Muscle layer of duodenum (tissue), 2 donors: ENCODE results near the gene BMP4.

ENCODE experiments used
- H3K27ac ChIP-seq: one replicate; pipeline ENCODE4 v1.7.0; 2013; ENCODE audit warnings: mild to moderate bottlenecking, low read length
- H3K27me3 ChIP-seq: one replicate; pipeline ENCODE4 v1.7.0; 2013; ENCODE audit warnings: low read depth, mild to moderate bottlenecking, control low read depth, low read length
- H3K36me3 ChIP-seq, 2 donors: one replicate each; pipeline ENCODE4 v1.7.0; 2013; ENCODE audit warnings: low read length in 2 of 2, control low read depth in 1 of 2, mild to moderate bottlenecking in 1 of 2; ENCODE audit not compliant: insufficient read depth in 2 of 2, control insufficient read depth in 1 of 2
- H3K4me1 ChIP-seq, 2 donors: one replicate each; pipeline ENCODE4 v1.7.0; 2013; ENCODE audit warnings: low read length in 2 of 2, mild to moderate bottlenecking in 2 of 2, control low read depth in 1 of 2, moderate library complexity in 1 of 2; ENCODE audit not compliant: insufficient read depth in 2 of 2, control insufficient read depth in 1 of 2
- H3K4me3 ChIP-seq, 2 donors: one replicate each; pipeline ENCODE4 v1.7.0; 2013; ENCODE audit warnings: low read length in 2 of 2, low read depth in 1 of 2, mild to moderate bottlenecking in 1 of 2
- H3K9me3 ChIP-seq, 2 donors: one replicate each; pipeline ENCODE4 v1.7.0; 2013; ENCODE audit warnings: low read length in 2 of 2, control low read depth in 1 of 2, mild to moderate bottlenecking in 1 of 2; ENCODE audit not compliant: control insufficient read depth in 1 of 2
- donor health status: healthy.

BMP4 gene

GRCh38 chr14:53951627-53952303, 4.9 kb downstream of the BMP4 start:
- Histone ChIP-seq H3K9me3 (no peaks in the 10 kb centered on the region), H3K4me1 (peaks cover 0 to 56% of the 10 kb centered on the region in 2 donors), H3K27me3 (peaks cover 4% of the 10 kb centered on the region), H3K36me3 (peaks cover 0 to 7% of the 10 kb centered on the region in 2 donors), H3K27ac (no peak overlapping the region), H3K4me3 (peak overlapping the region; percentile 79 to 80)

- Histone ChIP-seq H3K27me3 (peaks cover 4% of the 10 kb centered on the region), H3K36me3 (peaks cover 0 to 7% of the 10 kb centered on the region in 2 donors), H3K4me1 (peaks cover 0 to 55% of the 10 kb centered on the region in 2 donors), H3K9me3 (no peaks in the 10 kb centered on the region), H3K4me3 (peak overlapping the region; percentile 79 to 80), H3K27ac (no peak overlapping the region)
Measured at GRCh38 chr14:53951243-53951626, 5.4 kb downstream of the BMP4 start.

DNA sequence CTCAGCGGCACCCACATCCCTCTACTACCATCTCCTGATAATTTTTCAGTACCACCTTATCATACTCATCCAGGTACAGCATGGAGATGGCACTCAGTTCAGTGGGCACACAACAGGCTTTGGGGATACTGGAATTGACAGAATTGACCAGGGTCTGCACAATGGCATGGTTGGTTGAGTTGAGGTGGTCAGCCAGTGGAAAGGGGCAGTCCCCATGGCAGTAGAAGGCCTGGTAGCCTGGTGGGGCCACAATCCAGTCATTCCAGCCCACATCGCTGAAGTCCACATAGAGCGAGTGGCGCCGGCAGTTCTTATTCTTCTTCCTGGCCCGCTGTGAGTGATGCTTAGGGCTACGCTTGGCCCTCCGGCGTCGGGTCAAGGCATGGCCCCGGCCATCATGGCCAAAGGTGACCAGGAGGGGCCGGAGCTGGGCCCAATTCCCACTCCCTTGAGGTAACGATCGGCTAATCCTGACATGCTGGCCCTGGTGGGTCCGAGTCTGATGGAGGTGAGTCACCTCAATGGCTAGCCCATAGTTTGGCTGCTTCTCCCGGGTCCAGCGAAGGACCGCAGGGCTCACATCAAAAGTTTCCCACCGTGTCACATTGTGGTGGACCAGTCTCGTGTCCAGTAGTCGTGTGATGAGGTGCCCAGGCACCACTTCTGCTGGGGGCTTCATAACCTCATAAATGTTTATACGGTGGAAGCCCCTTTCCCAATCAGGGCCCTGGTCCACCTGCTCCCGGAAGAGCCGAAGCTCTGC, 6.4 kb downstream of the BMP4 start:
- H3K27ac ChIP-seq = no peak overlapping the region
- peaks cover 0 to 7% of the 10 kb centered on the region in 2 donors for H3K36me3 ChIP-seq
- H3K4me1 ChIP-seq = peaks cover 0 to 48% of the 10 kb centered on the region in 2 donors
- no peak overlapping the region for H3K4me3 ChIP-seq
- H3K27me3 ChIP-seq = no peaks in the 10 kb centered on the region
- no peaks in the 10 kb centered on the region for H3K9me3 ChIP-seq

GRCh38 chr14:53949201-53949600, 7.4 kb downstream of the BMP4 start:
- H3K4me3 ChIP-seq = no peak overlapping the region
- H3K36me3 ChIP-seq = peaks cover 0 to 7% of the 10 kb centered on the region in 2 donors
- peaks cover 0 to 38% of the 10 kb centered on the region in 2 donors for H3K4me1 ChIP-seq
- H3K9me3 ChIP-seq = no peaks in the 10 kb centered on the region
- H3K27ac ChIP-seq = no peak overlapping the region
- no peaks in the 10 kb centered on the region for H3K27me3 ChIP-seq

DNA sequence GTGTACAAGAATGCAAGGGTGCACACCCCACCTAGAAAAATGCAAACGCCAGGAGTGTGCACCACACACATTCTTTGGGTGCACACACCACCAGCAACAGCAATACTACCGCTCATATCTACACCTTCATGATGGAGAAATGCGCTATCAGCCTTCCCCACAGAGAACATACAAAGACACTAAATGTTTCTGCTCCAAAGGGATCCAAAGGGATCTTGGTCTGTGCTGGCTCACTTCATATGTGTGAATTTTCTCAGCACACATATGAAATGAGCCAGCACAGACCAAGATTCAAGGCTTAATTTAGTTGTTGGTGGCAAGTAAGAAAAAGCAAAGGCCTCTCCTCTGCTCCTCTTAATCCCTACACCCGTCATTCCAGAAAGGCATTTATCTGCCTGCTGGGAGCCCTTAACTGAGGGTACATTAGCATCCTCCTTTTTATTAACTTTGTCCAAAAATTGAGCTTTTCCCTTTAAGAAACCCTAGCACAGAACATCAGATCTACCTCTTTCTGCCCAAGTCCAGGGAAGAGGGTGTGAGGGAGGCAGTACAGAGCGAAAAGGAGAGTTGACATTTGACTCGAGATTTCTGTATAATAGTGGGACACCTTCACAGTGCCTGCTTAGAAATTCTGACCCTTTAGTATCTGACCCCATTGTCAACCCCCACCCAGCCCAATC, 8.3 kb downstream of the BMP4 start:
- Histone ChIP-seq H3K36me3 (peaks cover 0 to 7% of the 10 kb centered on the region in 2 donors), H3K27ac (no peak overlapping the region), H3K4me1 (peaks cover 0 to 37% of the 10 kb centered on the region in 2 donors), H3K9me3 (no peaks in the 10 kb centered on the region), H3K4me3 (no peak overlapping the region), H3K27me3 (no peaks in the 10 kb centered on the region)

DNA sequence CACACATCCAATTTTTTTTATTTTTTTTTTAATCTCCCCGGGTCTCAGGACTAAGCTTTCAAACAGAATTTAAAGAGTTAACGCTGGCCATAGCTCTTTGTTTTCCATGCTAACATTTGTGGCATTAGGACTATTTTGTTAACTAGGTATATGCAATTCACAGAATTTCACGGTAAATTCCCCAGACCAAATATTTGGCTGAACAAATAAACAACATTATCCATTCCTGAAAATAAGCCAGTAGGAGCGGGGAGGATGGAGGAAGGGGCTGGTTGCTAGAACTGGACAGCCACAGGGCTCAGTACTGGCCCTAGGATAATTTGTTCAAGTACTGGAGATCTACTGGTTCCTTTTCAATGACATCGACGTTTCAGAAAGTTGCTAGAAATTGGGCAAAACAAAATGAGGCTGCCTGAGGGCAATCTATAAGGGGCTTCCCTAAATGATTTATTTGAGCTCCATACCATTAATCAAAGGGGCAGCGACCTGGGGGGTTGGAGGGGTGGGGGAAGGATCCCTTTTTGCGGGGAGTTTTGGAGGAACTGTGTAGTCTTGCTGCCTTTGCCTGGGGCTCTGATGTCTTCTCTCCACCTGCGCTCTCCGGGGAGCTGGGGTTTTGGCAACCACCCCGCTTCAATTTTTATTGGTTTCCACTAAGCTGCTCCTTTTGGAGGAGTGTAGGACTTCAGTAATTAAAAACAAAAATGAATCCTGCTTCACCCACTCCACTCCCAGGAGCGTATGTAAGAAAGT, 9.0 kb downstream of the BMP4 start:
- Histone ChIP-seq H3K27ac (no peak overlapping the region), H3K36me3 (peaks cover 0 to 7% of the 10 kb centered on the region in 2 donors), H3K9me3 (no peaks in the 10 kb centered on the region), H3K4me3 (no peak overlapping the region), H3K27me3 (no peaks in the 10 kb centered on the region), H3K4me1 (peaks cover 0 to 33% of the 10 kb centered on the region in 2 donors)

DNA sequence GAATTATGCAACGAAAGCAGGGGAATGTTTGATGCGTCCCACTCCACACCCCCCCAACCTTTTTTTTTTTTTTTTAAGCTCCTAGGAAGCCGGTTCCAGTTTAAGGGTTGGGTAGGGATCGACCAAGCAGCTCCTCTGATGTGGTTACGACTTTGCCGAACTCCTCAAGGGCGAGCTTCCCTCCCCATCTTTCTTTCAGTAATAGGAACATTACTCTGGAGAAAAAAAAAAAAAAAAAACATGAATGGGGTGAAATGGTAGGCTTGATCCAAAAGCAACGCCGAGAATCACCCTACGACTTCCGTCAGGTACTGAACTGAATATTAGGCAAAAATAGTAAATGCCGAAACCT, 9.6 kb downstream of the BMP4 start:
- Histone ChIP-seq H3K27me3 (no peaks in the 10 kb centered on the region), H3K27ac (no peak overlapping the region), H3K36me3 (peaks cover 0 to 7% of the 10 kb centered on the region in 2 donors), H3K4me3 (no peak overlapping the region), H3K9me3 (no peaks in the 10 kb centered on the region), H3K4me1 (peaks cover 0 to 27% of the 10 kb centered on the region in 2 donors)

DNA sequence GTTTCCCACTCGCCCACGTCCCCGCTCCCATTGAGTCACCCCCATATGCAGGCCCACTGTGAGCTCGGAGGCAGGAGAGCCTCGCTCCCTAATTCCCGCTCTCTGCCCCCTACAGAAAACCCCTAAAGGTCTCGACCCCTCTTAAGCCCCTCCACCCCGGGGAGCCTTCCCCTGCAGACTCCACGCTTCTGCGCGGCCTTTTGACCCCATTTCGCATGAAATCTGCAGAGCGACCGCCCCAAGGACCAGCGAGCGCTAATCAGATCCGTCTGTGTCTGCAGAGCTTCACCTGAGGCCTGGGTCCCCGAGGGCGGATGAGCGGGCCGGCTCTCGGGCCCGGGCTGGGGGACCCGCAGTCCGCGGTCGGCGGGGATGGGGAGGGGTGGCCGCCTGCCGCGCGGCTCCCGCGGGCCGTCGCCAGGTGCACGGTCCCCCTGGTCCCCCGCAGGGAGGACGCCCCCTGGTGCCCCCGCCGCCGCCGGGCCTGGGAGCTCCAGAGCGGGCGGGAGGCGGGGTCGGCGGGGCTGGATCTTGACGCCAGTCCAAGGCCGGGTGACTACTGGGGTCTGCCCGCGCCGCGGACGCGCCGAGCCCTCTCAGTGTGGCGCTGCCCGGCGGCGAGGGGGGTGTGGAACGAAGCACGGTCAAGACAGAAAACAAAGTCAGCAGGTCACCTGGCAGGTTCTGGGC, 10.1 kb downstream of the BMP4 start:
- peaks cover 0 to 7% of the 10 kb centered on the region in 2 donors for H3K36me3 ChIP-seq
- H3K4me3 ChIP-seq = no peak overlapping the region
- peaks cover 0 to 22% of the 10 kb centered on the region in 2 donors for H3K4me1 ChIP-seq
- no peaks in the 10 kb centered on the region for H3K27me3 ChIP-seq
- no peak overlapping the region for H3K27ac ChIP-seq
- H3K9me3 ChIP-seq = no peaks in the 10 kb centered on the region

DNA sequence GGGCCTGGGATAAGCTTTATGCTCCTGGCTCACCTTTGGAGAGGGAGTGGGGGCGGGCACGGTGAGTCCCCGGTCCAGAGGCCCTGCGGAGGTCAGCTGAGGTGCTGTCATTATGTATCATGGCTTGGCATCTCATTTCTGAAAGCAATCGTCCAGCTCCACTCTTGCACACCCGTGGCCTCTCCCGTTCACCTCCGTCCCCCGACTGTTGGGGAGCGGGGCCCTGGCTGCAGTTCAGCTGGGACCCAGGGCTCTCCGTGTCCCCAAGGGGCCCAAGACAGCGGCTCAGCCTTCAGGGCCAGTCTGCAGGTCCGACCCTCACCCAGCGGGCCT, 10.6 kb downstream of the BMP4 start:
- Histone ChIP-seq H3K4me3 (no peak overlapping the region), H3K4me1 (peaks cover 0 to 18% of the 10 kb centered on the region in 2 donors), H3K36me3 (peaks cover 0 to 7% of the 10 kb centered on the region in 2 donors), H3K9me3 (no peaks in the 10 kb centered on the region), H3K27ac (no peak overlapping the region), H3K27me3 (no peaks in the 10 kb centered on the region)

- no peaks in the 10 kb centered on the region for H3K9me3 ChIP-seq
- H3K36me3 ChIP-seq = no peaks in the 10 kb centered on the region
- H3K27me3 ChIP-seq = no peaks in the 10 kb centered on the region
- no peak overlapping the region for H3K4me3 ChIP-seq
- no peak overlapping the region for H3K27ac ChIP-seq
- H3K4me1 ChIP-seq = peaks cover 0 to 8% of the 10 kb centered on the region in 2 donors
Measured at GRCh38 chr14:53943751-53944083, 12.9 kb downstream of the BMP4 start.
